GM18498 (cell line): ENCODE results near the gene NME2.

ENCODE experiments used
- ATAC-seq: cut with Tn5 transposase; IDR thresholded peaks from one replicate; pipeline ENCODE4 v1.9.1; 2021; ENCODE audit warnings: mild to moderate bottlenecking, moderate library complexity; ENCODE audit not compliant: unreplicated experiment

NME2 gene

DNA sequence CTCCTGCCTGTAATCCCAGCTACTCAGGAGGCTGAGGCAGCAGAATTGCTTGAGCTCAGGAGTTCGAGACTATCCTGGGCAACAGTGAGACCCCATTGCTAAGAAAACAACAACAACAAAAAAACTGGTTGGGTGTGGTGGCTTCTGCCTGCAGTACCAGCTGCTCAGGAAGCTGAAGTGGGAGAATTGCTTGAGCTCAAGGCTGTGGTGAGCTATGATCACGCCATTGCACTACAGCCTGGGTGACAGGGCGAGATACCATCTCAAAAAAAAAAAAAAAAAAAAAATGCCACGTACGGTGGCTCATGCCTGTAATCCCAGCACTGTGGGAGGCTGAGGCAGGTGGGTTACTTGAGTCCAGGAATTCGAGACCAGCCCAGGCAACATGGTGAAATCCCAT is 34.1 kb downstream of the NME2 start:
- ATAC-seq, result no peak

GRCh38 chr17:51200846-51201245 is 34.6 kb downstream of the NME2 start:
- ATAC-seq, result no peak

DNA sequence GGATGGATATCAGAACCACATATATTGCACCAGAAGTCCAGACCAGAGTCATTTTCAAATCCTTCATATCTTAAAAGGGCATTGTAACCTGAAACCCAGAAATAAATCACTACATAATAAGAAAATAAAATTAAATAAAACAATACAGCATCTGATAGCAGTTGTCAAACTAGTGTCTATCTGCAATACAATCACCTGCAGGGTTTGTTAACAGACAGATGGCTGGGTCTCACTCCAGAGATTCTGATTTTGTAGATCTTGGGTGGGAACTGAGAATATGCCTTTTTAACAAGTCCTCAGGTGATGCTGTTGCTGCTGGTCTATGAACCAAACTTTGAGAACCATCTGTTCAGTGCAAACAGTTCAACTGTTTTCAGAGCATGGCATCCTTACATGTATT is 37.6 kb downstream of the NME2 start:
- ATAC-seq, result no peak

DNA sequence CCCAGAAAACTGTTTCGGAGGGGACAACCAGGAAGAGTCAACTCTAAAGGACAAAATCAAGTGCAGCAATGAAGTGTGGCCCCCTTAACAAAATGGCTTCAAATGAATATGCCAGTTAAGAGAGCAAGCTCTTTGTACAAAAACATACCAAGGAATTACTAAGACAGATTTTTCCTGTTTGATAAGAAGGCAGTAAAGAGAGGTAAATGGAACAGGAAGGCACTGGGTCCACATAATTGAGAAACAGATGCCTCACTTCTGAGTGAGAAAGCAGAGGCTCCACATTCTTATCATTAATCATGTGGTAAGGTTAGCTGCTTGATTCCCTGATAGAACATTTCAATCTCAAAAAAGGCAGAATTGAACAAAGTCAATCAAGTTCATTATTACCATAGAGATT is 48.7 kb downstream of the NME2 start:
- ATAC-seq, result no peak

DNA sequence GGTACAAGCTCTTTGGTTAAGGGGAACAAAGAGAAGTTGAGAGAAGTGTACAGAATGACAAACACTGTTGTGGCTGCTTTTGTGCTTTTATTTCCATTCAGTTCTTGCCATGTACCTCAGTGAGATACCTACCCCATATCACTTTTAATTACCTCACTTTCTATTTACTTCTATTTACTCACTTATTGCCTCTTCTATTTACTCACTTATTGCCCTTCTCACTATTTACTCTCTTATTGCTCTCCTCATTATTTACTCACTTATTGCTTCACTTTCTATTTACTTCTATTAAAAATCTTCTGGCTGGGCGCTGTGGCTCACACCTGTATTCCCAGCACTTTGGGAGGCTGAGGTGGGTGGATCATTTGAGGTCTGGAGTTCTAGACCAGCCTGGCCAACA is 51.7 kb downstream of the NME2 start:
- ATAC-seq, result no peak

DNA sequence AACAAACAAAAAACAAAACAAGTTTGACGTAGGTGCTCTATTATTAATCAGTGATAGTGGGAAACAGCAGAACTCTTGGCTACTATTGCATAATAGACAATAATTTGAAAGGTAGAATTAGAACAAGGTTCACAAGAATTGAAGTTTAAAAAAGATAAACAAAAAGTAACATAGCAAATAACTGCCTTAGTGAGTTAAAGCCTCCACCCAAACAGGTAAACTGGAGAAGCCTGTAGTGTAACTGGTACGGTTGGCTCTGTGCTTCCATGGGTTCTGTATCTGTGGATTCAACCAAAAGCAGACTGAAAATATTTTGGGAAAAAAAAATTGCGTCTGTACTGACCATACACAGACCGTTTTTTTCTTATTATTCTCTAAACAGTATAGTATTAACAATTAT is 55.1 kb downstream of the NME2 start:
- ATAC-seq, result no peak
